ENCODE results near the gene XYLT1.

The XYLT1 gene

GRCh38 chr16:17244872-17245551 lies 225.7 kb downstream of the XYLT1 start:
- no peaks in the 10 kb centered on the region for H3K4me1 ChIP-seq (ENCODE audit: control insufficient read depth, insufficient read depth, low read length)
- ChIA-PET POLR2A (no interaction called here), CTCF (no interaction called here)
- no peaks in the 10 kb centered on the region for H3K36me3 ChIP-seq (ENCODE audit: control insufficient read depth in 2 of 2, insufficient read depth in 1 of 2, low read length in 2 of 2)
- no peak overlapping the region for H3K27ac ChIP-seq (ENCODE audit: extremely low read depth, low read depth, low read length)
- H3K4me3 ChIP-seq (ENCODE audit: low read depth, low read length) = no peak overlapping the region
- TF ChIP-seq, protein P1, sequence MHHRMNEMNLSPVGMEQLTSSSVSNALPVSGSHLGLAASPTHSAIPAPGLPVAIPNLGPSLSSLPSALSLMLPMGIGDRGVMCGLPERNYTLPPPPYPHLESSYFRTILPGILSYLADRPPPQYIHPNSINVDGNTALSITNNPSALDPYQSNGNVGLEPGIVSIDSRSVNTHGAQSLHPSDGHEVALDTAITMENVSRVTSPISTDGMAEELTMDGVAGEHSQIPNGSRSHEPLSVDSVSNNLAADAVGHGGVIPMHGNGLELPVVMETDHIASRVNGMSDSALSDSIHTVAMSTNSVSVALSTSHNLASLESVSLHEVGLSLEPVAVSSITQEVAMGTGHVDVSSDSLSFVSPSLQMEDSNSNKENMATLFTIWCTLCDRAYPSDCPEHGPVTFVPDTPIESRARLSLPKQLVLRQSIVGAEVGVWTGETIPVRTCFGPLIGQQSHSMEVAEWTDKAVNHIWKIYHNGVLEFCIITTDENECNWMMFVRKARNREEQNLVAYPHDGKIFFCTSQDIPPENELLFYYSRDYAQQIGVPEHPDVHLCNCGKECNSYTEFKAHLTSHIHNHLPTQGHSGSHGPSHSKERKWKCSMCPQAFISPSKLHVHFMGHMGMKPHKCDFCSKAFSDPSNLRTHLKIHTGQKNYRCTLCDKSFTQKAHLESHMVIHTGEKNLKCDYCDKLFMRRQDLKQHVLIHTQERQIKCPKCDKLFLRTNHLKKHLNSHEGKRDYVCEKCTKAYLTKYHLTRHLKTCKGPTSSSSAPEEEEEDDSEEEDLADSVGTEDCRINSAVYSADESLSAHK (tag by site-specific recombination; IDR thresholded peaks at IDR 0.05) = no peak
- TF ChIP-seq, protein P2, sequence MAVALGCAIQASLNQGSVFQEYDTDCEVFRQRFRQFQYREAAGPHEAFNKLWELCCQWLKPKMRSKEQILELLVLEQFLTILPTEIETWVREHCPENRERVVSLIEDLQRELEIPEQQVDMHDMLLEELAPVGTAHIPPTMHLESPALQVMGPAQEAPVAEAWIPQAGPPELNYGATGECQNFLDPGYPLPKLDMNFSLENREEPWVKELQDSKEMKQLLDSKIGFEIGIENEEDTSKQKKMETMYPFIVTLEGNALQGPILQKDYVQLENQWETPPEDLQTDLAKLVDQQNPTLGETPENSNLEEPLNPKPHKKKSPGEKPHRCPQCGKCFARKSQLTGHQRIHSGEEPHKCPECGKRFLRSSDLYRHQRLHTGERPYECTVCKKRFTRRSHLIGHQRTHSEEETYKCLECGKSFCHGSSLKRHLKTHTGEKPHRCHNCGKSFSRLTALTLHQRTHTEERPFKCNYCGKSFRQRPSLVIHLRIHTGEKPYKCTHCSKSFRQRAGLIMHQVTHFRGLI (tag by site-specific recombination; IDR thresholded peaks at IDR 0.05) = no peak
- TF ChIP-seq SP3 (tag by site-specific recombination; IDR thresholded peaks at IDR 0.05) = no peak
- TF ChIP-seq ZNF776 (tag by site-specific recombination; IDR thresholded peaks at IDR 0.05; ENCODE audit: borderline replicate concordance) = no peak
- no peak for TF ChIP-seq ZNF621 (tag by site-specific recombination; IDR thresholded peaks at IDR 0.05)
- TF ChIP-seq, protein P3, sequence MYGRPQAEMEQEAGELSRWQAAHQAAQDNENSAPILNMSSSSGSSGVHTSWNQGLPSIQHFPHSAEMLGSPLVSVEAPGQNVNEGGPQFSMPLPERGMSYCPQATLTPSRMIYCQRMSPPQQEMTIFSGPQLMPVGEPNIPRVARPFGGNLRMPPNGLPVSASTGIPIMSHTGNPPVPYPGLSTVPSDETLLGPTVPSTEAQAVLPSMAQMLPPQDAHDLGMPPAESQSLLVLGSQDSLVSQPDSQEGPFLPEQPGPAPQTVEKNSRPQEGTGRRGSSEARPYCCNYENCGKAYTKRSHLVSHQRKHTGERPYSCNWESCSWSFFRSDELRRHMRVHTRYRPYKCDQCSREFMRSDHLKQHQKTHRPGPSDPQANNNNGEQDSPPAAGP (tag by site-specific recombination; IDR thresholded peaks at IDR 0.05) = no peak
- no peak for TF ChIP-seq ZBTB7A (tag by site-specific recombination; IDR thresholded peaks at IDR 0.05; ENCODE audit: low read depth)
- no peak for TF ChIP-seq AEBP2 (tag by site-specific recombination; IDR thresholded peaks at IDR 0.05; ENCODE audit: borderline replicate concordance)
- TF ChIP-seq ZNF184 (tag by site-specific recombination; IDR thresholded peaks at IDR 0.05) = no peak
- TF ChIP-seq ZNF423 (tag by site-specific recombination; IDR thresholded peaks at IDR 0.05) = no peak
- no peak for TF ChIP-seq SCRT2 (tag by site-specific recombination; IDR thresholded peaks at IDR 0.05)
- no peak for TF ChIP-seq ZNF513 (tag by site-specific recombination; IDR thresholded peaks at IDR 0.05)
- no peak for TF ChIP-seq ZNF654 (tag by site-specific recombination; IDR thresholded peaks at IDR 0.05; ENCODE audit: low read depth)
- no peak for TF ChIP-seq ZNF16 (tag by site-specific recombination; IDR thresholded peaks at IDR 0.05; ENCODE audit: low read depth)
- no peak for TF ChIP-seq ZBTB6 (tag by site-specific recombination; IDR thresholded peaks at IDR 0.05)
- TF ChIP-seq ZNF157 (tag by site-specific recombination; IDR thresholded peaks at IDR 0.05) = no peak
- TF ChIP-seq ZNF239 (tag by site-specific recombination; IDR thresholded peaks at IDR 0.05) = no peak
- H3K9me3 ChIP-seq (ENCODE audit: control insufficient read depth, insufficient read depth, low read depth, low read length) = no peaks in the 10 kb centered on the region

Measured in HEK293 (cell line).